GM12875 (cell line): ENCODE measurements around the gene ABCC1.
"Not testable (repeated sequence)": the region's sequence is repeated elsewhere in the genome, so short reads cannot be mapped to it uniquely, and the experiment has no call there.

Experiments used
- H3K4me3 ChIP-seq: one replicate; pipeline ENCODE4 v1.5.1; 2011; ENCODE audit warnings: low read depth, low read length, control low read depth
- TF ChIP-seq, protein P1 (sequence below): IDR thresholded peaks from 2 replicates; pipeline ENCODE4 v1.5.1; 2011; ENCODE audit warnings: low read depth, mild to moderate bottlenecking, control low read depth, inconsistent platforms, low read length, moderate library complexity, borderline replicate concordance; ENCODE audit not compliant: insufficient read depth

Gene ABCC1

GRCh38 chr16:16144416-16144815, 195.0 kb downstream of the ABCC1 start:
- TF ChIP-seq, protein P1, sequence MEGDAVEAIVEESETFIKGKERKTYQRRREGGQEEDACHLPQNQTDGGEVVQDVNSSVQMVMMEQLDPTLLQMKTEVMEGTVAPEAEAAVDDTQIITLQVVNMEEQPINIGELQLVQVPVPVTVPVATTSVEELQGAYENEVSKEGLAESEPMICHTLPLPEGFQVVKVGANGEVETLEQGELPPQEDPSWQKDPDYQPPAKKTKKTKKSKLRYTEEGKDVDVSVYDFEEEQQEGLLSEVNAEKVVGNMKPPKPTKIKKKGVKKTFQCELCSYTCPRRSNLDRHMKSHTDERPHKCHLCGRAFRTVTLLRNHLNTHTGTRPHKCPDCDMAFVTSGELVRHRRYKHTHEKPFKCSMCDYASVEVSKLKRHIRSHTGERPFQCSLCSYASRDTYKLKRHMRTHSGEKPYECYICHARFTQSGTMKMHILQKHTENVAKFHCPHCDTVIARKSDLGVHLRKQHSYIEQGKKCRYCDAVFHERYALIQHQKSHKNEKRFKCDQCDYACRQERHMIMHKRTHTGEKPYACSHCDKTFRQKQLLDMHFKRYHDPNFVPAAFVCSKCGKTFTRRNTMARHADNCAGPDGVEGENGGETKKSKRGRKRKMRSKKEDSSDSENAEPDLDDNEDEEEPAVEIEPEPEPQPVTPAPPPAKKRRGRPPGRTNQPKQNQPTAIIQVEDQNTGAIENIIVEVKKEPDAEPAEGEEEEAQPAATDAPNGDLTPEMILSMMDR: no peak
- no peak overlapping the region for H3K4me3 ChIP-seq

DNA sequence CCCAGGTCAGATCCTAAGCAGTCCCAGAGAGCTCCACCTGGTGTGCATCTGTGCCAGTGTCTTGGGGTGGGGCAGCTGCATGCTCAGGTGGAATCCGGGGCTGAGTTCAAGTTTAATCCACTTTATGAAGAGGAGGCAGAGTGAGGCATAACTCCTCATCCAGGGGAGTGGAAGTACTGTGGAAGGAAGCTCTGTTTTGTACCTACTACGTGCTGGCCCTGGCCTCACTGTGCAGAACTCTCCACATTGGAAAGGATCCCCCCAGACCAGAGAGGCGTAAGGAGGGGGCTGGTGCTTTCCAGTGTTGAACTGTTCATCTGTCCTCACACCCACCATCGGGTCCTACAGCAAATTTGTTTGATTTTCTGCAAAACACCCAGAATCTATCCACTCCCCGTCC, 195.9 kb downstream of the ABCC1 start:
- no peak overlapping the region for H3K4me3 ChIP-seq
- TF ChIP-seq, protein P1: no peak

- TF ChIP-seq, protein P1: no peak
- no peak overlapping the region for H3K4me3 ChIP-seq
These were observed 197.2 kb downstream of the ABCC1 start for GRCh38 chr16:16146380-16147315.

DNA sequence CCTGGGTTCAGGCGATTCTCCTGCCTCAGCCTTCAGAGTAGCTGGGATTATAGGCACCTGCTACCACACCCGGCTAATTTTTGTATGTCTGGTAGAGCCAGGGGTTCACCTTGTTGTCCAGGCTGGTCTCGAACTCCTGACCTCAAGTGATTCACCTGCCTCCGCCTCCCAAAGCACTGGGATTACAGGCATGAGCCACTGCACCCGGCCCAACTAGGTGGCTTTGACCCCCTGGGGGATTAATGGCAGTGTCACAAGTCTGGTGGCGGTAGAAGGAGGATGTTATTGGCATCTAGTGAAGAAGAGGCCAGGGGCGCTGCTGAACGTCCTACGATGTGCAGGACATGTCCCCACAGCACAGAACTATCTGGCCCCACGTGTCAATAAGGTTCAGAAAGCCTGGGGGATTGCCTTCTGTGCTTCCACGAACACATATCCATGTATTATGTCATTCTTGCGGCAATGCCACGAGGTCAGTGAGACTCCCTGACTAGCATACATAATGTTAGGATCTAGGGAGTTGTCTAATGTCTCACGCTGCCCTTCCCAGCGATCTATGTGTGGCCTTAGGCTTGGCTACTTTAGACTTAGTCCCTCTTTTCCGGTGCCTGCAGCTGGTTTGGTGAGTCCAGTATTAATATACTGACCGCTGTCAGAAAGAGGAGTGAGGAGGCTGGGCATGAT, 198.0 kb downstream of the ABCC1 start:
- TF ChIP-seq, protein P1: no peak

DNA sequence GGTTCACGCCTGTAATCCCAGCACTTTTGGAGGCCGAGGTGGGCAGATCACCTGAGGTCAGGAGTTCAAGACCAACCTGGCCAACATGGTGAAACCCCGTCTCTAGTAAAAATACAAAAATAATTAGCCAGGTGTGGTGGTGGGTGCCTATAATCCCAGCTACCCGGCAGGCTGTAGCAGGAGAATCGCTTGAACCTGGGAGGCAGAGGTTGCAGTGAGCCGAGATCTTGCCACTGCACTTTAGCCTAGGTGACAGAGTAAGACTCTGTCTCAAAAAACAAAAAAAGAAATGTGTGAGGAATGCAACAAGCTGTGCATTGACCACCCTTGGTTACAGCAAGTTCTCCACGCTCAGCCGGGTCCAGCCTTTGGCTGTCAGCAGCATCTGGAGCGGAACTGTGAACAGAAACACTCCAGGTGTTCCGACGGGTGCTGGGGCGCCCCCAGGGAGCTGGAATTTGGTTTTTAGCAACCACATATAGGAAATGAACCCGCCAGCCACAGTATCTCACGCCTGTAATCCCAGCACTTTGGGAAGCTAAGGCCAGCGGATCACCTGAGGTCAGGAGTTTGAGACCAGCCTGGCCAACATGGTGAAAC, 198.7 kb downstream of the ABCC1 start:
- H3K4me3 ChIP-seq: not testable (repeated sequence)

More for the DNA sequence above, 198.0 kb downstream of the ABCC1 start:
- no peak overlapping the region for H3K4me3 ChIP-seq

- TF ChIP-seq, protein P1: no peak
- no peak overlapping the region for H3K4me3 ChIP-seq
These were observed 199.3 kb downstream of the ABCC1 start for GRCh38 chr16:16148755-16149154.

DNA sequence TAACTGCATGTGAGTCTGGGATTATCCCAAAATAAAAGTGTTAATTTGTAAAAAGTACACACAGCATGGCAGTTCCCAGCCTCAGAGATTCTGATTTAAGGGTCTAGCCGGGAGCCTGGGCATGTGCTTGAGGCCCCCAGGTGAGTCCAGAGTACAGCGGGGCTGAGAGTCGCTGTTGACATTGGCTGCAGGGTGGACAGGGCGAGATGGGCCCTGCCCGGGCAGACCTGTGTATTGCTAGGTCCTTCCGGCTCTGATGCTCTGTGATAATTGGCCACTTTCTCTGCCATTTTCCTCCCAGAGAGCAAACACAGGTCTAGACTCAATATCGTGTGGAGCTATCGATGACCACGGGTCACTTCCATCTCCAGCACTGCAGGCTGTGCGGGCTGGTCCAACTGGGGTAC, 200.3 kb downstream of the ABCC1 start:
- H3K4me3 ChIP-seq: no peak overlapping the region
- TF ChIP-seq, protein P1: no peak
